KMS-11 (cell line): ENCODE measurements around the gene PFKFB1.

Experiments used
- H2AFZ ChIP-seq: fragments of 200-600 bp; sonication (generic); 2 replicates; pipeline ENCODE4 v1.6.1; 2016; ENCODE audit warnings: antibody characterized with exemption, mixed run types, low read depth
- H3K27ac ChIP-seq: fragments of 200-600 bp; sonication (generic); 2 replicates; pipeline ENCODE4 v1.6.1; 2016; ENCODE audit warnings: mild to moderate bottlenecking, mixed run types
- H3K27me3 ChIP-seq: fragments of 200-600 bp; sonication (generic); 2 replicates; pipeline ENCODE4 v1.6.1; 2017; ENCODE audit warnings: mild to moderate bottlenecking, low read depth, mixed run types, moderate library complexity; ENCODE audit not compliant: insufficient read depth
- H3K36me3 ChIP-seq: fragments of 200-600 bp; sonication (generic); 2 replicates; pipeline ENCODE4 v1.6.1; 2017; ENCODE audit warnings: mild to moderate bottlenecking, mixed run types; ENCODE audit not compliant: insufficient read depth
- H3K4me1 ChIP-seq: fragments of 200-600 bp; sonication (generic); 2 replicates; pipeline ENCODE4 v1.6.1; 2016; ENCODE audit warnings: mild to moderate bottlenecking, low read depth, mixed run types; ENCODE audit not compliant: poor library complexity, severe bottlenecking
- H3K4me2 ChIP-seq: fragments of 200-600 bp; sonication (generic); 2 replicates; pipeline ENCODE4 v1.7.0; 2016; ENCODE audit warnings: mild to moderate bottlenecking, mixed run types
- H3K4me3 ChIP-seq: fragments of 200-600 bp; sonication (generic); IDR thresholded peaks from 2 replicates; pipeline ENCODE4 v1.6.1; 2017; ENCODE audit warnings: low read depth, low read length, mixed read lengths; ENCODE audit not compliant: insufficient read depth
- H3K79me2 ChIP-seq: fragments of 200-600 bp; sonication (generic); 2 replicates; pipeline ENCODE4 v1.6.1; 2016; ENCODE audit warnings: low read depth, mixed run types; ENCODE audit not compliant: insufficient read depth
- H3K9ac ChIP-seq: fragments of 200-600 bp; sonication (generic); 2 replicates; pipeline ENCODE4 v1.6.1; 2016; ENCODE audit warnings: mild to moderate bottlenecking, mixed run types
- H4K20me1 ChIP-seq: fragments of 200-600 bp; sonication (generic); 2 replicates; pipeline ENCODE4 v1.6.1; 2016; ENCODE audit warnings: mild to moderate bottlenecking, mixed run types; ENCODE audit not compliant: insufficient read depth
- CTCF ChIP-seq: fragments of 200-600 bp; sonication (generic); conservative IDR thresholded peaks from 2 replicates; pipeline ENCODE4 v1.6.1; 2017; ENCODE audit warnings: low read depth, mild to moderate bottlenecking, antibody characterized with exemption, low read length, moderate library complexity, mixed read lengths

The PFKFB1 gene

GRCh38 chrX:54950730-54951375 is 43.1 kb downstream of the PFKFB1 start:
- Histone ChIP-seq H3K4me1 (no peaks in the 10 kb centered on the region), H2AFZ (no peak overlapping the region), H3K4me2 (no peak overlapping the region), H3K27ac (no peak overlapping the region), H4K20me1 (no peaks in the 10 kb centered on the region), H3K4me3 (no peak overlapping the region), H3K9ac (no peak overlapping the region), H3K36me3 (no peaks in the 10 kb centered on the region), H3K79me2 (no peaks in the 10 kb centered on the region), H3K27me3 (no peaks in the 10 kb centered on the region)
- TF ChIP-seq CTCF = no peak

- no peak for TF ChIP-seq CTCF
- no peak overlapping the region for H3K27ac ChIP-seq
- H2AFZ ChIP-seq = no peak overlapping the region
- H4K20me1 ChIP-seq = no peaks in the 10 kb centered on the region
- no peaks in the 10 kb centered on the region for H3K79me2 ChIP-seq
- H3K36me3 ChIP-seq = no peaks in the 10 kb centered on the region
- no peaks in the 10 kb centered on the region for H3K27me3 ChIP-seq
- no peak overlapping the region for H3K4me3 ChIP-seq
- H3K4me1 ChIP-seq = no peaks in the 10 kb centered on the region
- no peak overlapping the region for H3K4me2 ChIP-seq
- H3K9ac ChIP-seq = no peak overlapping the region
Measured at GRCh38 chrX:54945224-54945623, 48.8 kb downstream of the PFKFB1 start.

GRCh38 chrX:54944816-54945215 is 49.2 kb downstream of the PFKFB1 start:
- H4K20me1 ChIP-seq = no peaks in the 10 kb centered on the region
- no peak for TF ChIP-seq CTCF
- no peak overlapping the region for H2AFZ ChIP-seq
- H3K9ac ChIP-seq = no peak overlapping the region
- H3K4me2 ChIP-seq = no peak overlapping the region
- H3K36me3 ChIP-seq = no peaks in the 10 kb centered on the region
- H3K4me1 ChIP-seq = no peaks in the 10 kb centered on the region
- no peaks in the 10 kb centered on the region for H3K27me3 ChIP-seq
- no peak overlapping the region for H3K27ac ChIP-seq
- no peaks in the 10 kb centered on the region for H3K79me2 ChIP-seq
- H3K4me3 ChIP-seq = no peak overlapping the region

GRCh38 chrX:54937416-54937815 is 56.6 kb downstream of the PFKFB1 start:
- Histone ChIP-seq H3K4me2 (no peak overlapping the region), H3K27ac (no peak overlapping the region), H3K9ac (no peak overlapping the region), H3K4me3 (no peak overlapping the region), H4K20me1 (no peaks in the 10 kb centered on the region), H3K79me2 (no peaks in the 10 kb centered on the region), H3K27me3 (no peaks in the 10 kb centered on the region), H2AFZ (no peak overlapping the region), H3K4me1 (no peaks in the 10 kb centered on the region), H3K36me3 (no peaks in the 10 kb centered on the region)
- no peak for TF ChIP-seq CTCF
